Measurements from ENCODE around the gene SETBP1.

The SETBP1 gene

GRCh38 chr18:44713435-44713834, 32.7 kb downstream of the SETBP1 start:
- Histone ChIP-seq H3K9me3 (ENCODE audit: control insufficient read depth, insufficient read depth, low read length) (no peaks in the 10 kb centered on the region), H3K4me1 (ENCODE audit: control insufficient read depth, low read length) (peaks cover 45% of the 10 kb centered on the region), H3K27ac (ENCODE audit: low read depth, low read length) (no peak overlapping the region), H3K4me2 (ENCODE audit: low read length) (no peak overlapping the region), H3K79me2 (ENCODE audit: control insufficient read depth, low read length) (peaks cover 27% of the 10 kb centered on the region), H3F3A (ENCODE audit: control insufficient read depth, insufficient read depth) (no peaks in the 10 kb centered on the region), H3K4me3 (ENCODE audit: low read length) (no peak overlapping the region), H3K36me3 (ENCODE audit: control insufficient read depth, low read length) (peaks cover 10% of the 10 kb centered on the region), H4K20me1 (ENCODE audit: control insufficient read depth, insufficient read depth, low read depth, low read length) (no peaks in the 10 kb centered on the region), H3K27me3 (ENCODE audit: control insufficient read depth, low read length) (no peaks in the 10 kb centered on the region), H3K9me2 (replicated peaks; ENCODE audit: control insufficient read depth, low read length) (no peaks in the 10 kb centered on the region)
- no peak for TF ChIP-seq EZH2phosphoT487 (IDR thresholded peaks at IDR 0.05; ENCODE audit: borderline replicate concordance, low read length)
- TF ChIP-seq CTCF (IDR thresholded peaks at IDR 0.05; ENCODE audit: low read depth, low read length, poor library complexity, severe bottlenecking) = no peak

- Histone ChIP-seq H3K9me2 (replicated peaks; ENCODE audit: control insufficient read depth, low read length) (no peaks in the 10 kb centered on the region), H3K79me2 (ENCODE audit: control insufficient read depth, low read length) (peaks cover 21% of the 10 kb centered on the region), H3K4me1 (ENCODE audit: control insufficient read depth, low read length) (peaks cover 47% of the 10 kb centered on the region), H3K27me3 (ENCODE audit: control insufficient read depth, low read length) (no peaks in the 10 kb centered on the region), H4K20me1 (ENCODE audit: control insufficient read depth, insufficient read depth, low read depth, low read length) (no peaks in the 10 kb centered on the region), H3K4me2 (ENCODE audit: low read length) (no peak overlapping the region), H3K27ac (ENCODE audit: low read depth, low read length) (no peak overlapping the region), H3F3A (ENCODE audit: control insufficient read depth, insufficient read depth) (no peaks in the 10 kb centered on the region), H3K9me3 (ENCODE audit: control insufficient read depth, insufficient read depth, low read length) (no peaks in the 10 kb centered on the region), H3K36me3 (ENCODE audit: control insufficient read depth, low read length) (peaks cover 10% of the 10 kb centered on the region), H3K4me3 (ENCODE audit: low read length) (no peak overlapping the region)
- TF ChIP-seq EZH2phosphoT487 (IDR thresholded peaks at IDR 0.05; ENCODE audit: borderline replicate concordance, low read length) = no peak
- TF ChIP-seq CTCF (IDR thresholded peaks at IDR 0.05; ENCODE audit: low read depth, low read length, poor library complexity, severe bottlenecking) = no peak
Observed at GRCh38 chr18:44714376-44714775, 33.7 kb downstream of the SETBP1 start.

GRCh38 chr18:44715245-44715644, 34.6 kb downstream of the SETBP1 start:
- H3K79me2 ChIP-seq (ENCODE audit: control insufficient read depth, low read length) = peaks cover 18% of the 10 kb centered on the region
- no peak overlapping the region for H3K4me3 ChIP-seq (ENCODE audit: low read length)
- no peak for TF ChIP-seq CTCF (IDR thresholded peaks at IDR 0.05; ENCODE audit: low read depth, low read length, poor library complexity, severe bottlenecking)
- no peak for TF ChIP-seq EZH2phosphoT487 (IDR thresholded peaks at IDR 0.05; ENCODE audit: borderline replicate concordance, low read length)
- H3F3A ChIP-seq (ENCODE audit: control insufficient read depth, insufficient read depth) = no peaks in the 10 kb centered on the region
- peaks cover 13% of the 10 kb centered on the region for H3K36me3 ChIP-seq (ENCODE audit: control insufficient read depth, low read length)
- H3K4me2 ChIP-seq (ENCODE audit: low read length) = no peak overlapping the region
- no peaks in the 10 kb centered on the region for H3K9me3 ChIP-seq (ENCODE audit: control insufficient read depth, insufficient read depth, low read length)
- H3K9me2 ChIP-seq (replicated peaks; ENCODE audit: control insufficient read depth, low read length) = no peaks in the 10 kb centered on the region
- no peaks in the 10 kb centered on the region for H4K20me1 ChIP-seq (ENCODE audit: control insufficient read depth, insufficient read depth, low read depth, low read length)
- H3K27me3 ChIP-seq (ENCODE audit: control insufficient read depth, low read length) = no peaks in the 10 kb centered on the region
- peaks cover 47% of the 10 kb centered on the region for H3K4me1 ChIP-seq (ENCODE audit: control insufficient read depth, low read length)
- H3K27ac ChIP-seq (ENCODE audit: low read depth, low read length) = no peak overlapping the region

- no peak overlapping the region for H3K4me2 ChIP-seq (ENCODE audit: low read length)
- peaks cover 47% of the 10 kb centered on the region for H3K4me1 ChIP-seq (ENCODE audit: control insufficient read depth, low read length)
- no peak overlapping the region for H3K27ac ChIP-seq (ENCODE audit: low read depth, low read length)
- TF ChIP-seq EZH2phosphoT487 (IDR thresholded peaks at IDR 0.05; ENCODE audit: borderline replicate concordance, low read length) (no peak), CTCF (IDR thresholded peaks at IDR 0.05; ENCODE audit: low read depth, low read length, poor library complexity, severe bottlenecking) (no peak)
- H3K9me2 ChIP-seq (replicated peaks; ENCODE audit: control insufficient read depth, low read length) = no peaks in the 10 kb centered on the region
- H3K36me3 ChIP-seq (ENCODE audit: control insufficient read depth, low read length) = peaks cover 16% of the 10 kb centered on the region
- H3K9me3 ChIP-seq (ENCODE audit: control insufficient read depth, insufficient read depth, low read length) = no peaks in the 10 kb centered on the region
- peaks cover 17% of the 10 kb centered on the region for H3K79me2 ChIP-seq (ENCODE audit: control insufficient read depth, low read length)
- no peaks in the 10 kb centered on the region for H3F3A ChIP-seq (ENCODE audit: control insufficient read depth, insufficient read depth)
- no peak overlapping the region for H3K4me3 ChIP-seq (ENCODE audit: low read length)
- no peaks in the 10 kb centered on the region for H3K27me3 ChIP-seq (ENCODE audit: control insufficient read depth, low read length)
- H4K20me1 ChIP-seq (ENCODE audit: control insufficient read depth, insufficient read depth, low read depth, low read length) = no peaks in the 10 kb centered on the region
Observed at GRCh38 chr18:44715842-44716241, 35.2 kb downstream of the SETBP1 start.
